MM.1S (cell line): ENCODE data around the gene TMEM169.

Experiments
- DNase-seq: peaks from one replicate; pipeline ENCODE4 v3.0.0-alpha.2; 2015
- H2AFZ ChIP-seq: fragments of 300-600 bp; sonication (generic); 2 replicates; pipeline ENCODE4 v1.6.0; 2016; ENCODE audit warnings: antibody characterized with exemption, low read length
- H3F3A ChIP-seq: fragments of 300-600 bp; sonication (generic); 2 replicates; pipeline ENCODE4 v1.6.1; 2016; ENCODE audit warnings: mild to moderate bottlenecking, antibody characterized with exemption, low read length, moderate library complexity, mixed read lengths; ENCODE audit not compliant: insufficient read depth
- H3K27ac ChIP-seq: fragments of 300-600 bp; sonication (generic); 2 replicates; pipeline ENCODE4 v1.5.1; 2016; ENCODE audit warnings: mild to moderate bottlenecking, low read length
- H3K27me3 ChIP-seq: fragments of 300-600 bp; sonication (generic); replicated peaks from 2 replicates; pipeline ENCODE4 v1.6.0; 2016; ENCODE audit warnings: low read length; ENCODE audit not compliant: insufficient read depth
- H3K36me3 ChIP-seq: fragments of 300-600 bp; sonication (generic); replicated peaks from 2 replicates; pipeline ENCODE4 v1.6.1; 2016; ENCODE audit warnings: mild to moderate bottlenecking, low read length, mixed read lengths; ENCODE audit not compliant: insufficient read depth
- H3K4me1 ChIP-seq: fragments of 300-600 bp; sonication (generic); 2 replicates; pipeline ENCODE4 v1.6.1; 2016; ENCODE audit warnings: low read length, mixed read lengths
- H3K4me2 ChIP-seq: fragments of 300-600 bp; sonication (generic); 2 replicates; pipeline ENCODE4 v1.6.0; 2016; ENCODE audit warnings: low read depth, low read length
- H3K4me3 ChIP-seq: fragments of 300-600 bp; sonication (generic); 2 replicates; pipeline ENCODE4 v1.5.1; 2016; ENCODE audit warnings: low read length, mixed read lengths
- H3K79me2 ChIP-seq: fragments of 300-600 bp; sonication (generic); 2 replicates; pipeline ENCODE4 v1.6.1; 2016; ENCODE audit warnings: mixed run types, low read length, mixed read lengths
- H3K9ac ChIP-seq: fragments of 300-600 bp; sonication (generic); 2 replicates; pipeline ENCODE4 v1.6.1; 2016; ENCODE audit warnings: low read length, mixed read lengths
- H3K9me2 ChIP-seq: fragments of 300-600 bp; sonication (generic); replicated peaks from 2 replicates; pipeline ENCODE4 v1.6.1; 2016; ENCODE audit warnings: mild to moderate bottlenecking, low read length, mixed read lengths; ENCODE audit not compliant: insufficient read depth
- H3K9me3 ChIP-seq: fragments of 300-600 bp; sonication (generic); replicated peaks from 2 replicates; pipeline ENCODE4 v1.6.1; 2016; ENCODE audit warnings: mild to moderate bottlenecking, low read length, mixed read lengths; ENCODE audit not compliant: insufficient read depth
- H4K20me1 ChIP-seq: fragments of 300-600 bp; sonication (generic); 2 replicates; pipeline ENCODE4 v1.6.1; 2016; ENCODE audit warnings: mild to moderate bottlenecking, low read length, moderate library complexity, mixed read lengths; ENCODE audit not compliant: insufficient read depth
- CTCF ChIP-seq: fragments of 300-600 bp; sonication (generic); IDR thresholded peaks from 2 replicates; pipeline ENCODE4 v1.5.1; 2016; ENCODE audit warnings: antibody characterized with exemption, low read length, mixed read lengths
- EZH2 ChIP-seq: fragments of 300-600 bp; sonication (generic); optimal IDR thresholded peaks from 2 replicates; pipeline ENCODE3; 2017; ENCODE audit warnings: low read depth, mild to moderate bottlenecking, antibody characterized with exemption, low read length, mixed read lengths
- EZH2phosphoT487 ChIP-seq: fragments of 300-600 bp; sonication (generic); IDR thresholded peaks from 2 replicates; pipeline ENCODE4 v1.6.1; 2018; ENCODE audit warnings: antibody characterized with exemption, low read length

TMEM169 gene

GRCh38 chr2:216151313-216152025 is 69.8 kb downstream of the TMEM169 start:
- Histone ChIP-seq H3K4me3 (no peak overlapping the region), H3K36me3 (peaks cover 51% of the 10 kb centered on the region), H3K9me3 (no peaks in the 10 kb centered on the region), H3K4me2 (no peak overlapping the region), H3F3A (0 out of 2 replicates have a peak, but pooled peaks cover 3% of the 10 kb centered on the region), H3K9me2 (no peaks in the 10 kb centered on the region), H3K27me3 (no peaks in the 10 kb centered on the region), H3K9ac (no peak overlapping the region), H3K4me1 (no peaks in the 10 kb centered on the region), H3K27ac (no peak overlapping the region), H4K20me1 (no peaks in the 10 kb centered on the region), H3K79me2 (peaks cover 95% of the 10 kb centered on the region), H2AFZ (no peak overlapping the region)
- no peak for DNase-seq
- TF ChIP-seq CTCF, result no peak
- TF ChIP-seq EZH2phosphoT487, result no peak
- TF ChIP-seq EZH2, result no peak
